KBM-7 (cell line): ENCODE measurements around the gene ZNF284.
A peak's percentile ranks its signal among the peaks of the same experiment; 100 is the strongest.
"Not testable (repeated sequence)": the region's sequence is repeated elsewhere in the genome, so short reads cannot be mapped to it uniquely, and the experiment has no call there.

Experiments used
- DNase-seq: peaks from one replicate; pipeline ENCODE4 v3.0.0-alpha.2; 2015
- in situ Hi-C: fragments of 300-500 bp; cut with MboI; formaldehyde crosslinking; loops from 2 replicates; pipeline ENCODE4 v1.14.3; 2020; ENCODE audit warnings: low sequenced_read_pairs, low pct_unique_long_range_greater_than_20kb, mixed read lengths

Gene ZNF284

DNA sequence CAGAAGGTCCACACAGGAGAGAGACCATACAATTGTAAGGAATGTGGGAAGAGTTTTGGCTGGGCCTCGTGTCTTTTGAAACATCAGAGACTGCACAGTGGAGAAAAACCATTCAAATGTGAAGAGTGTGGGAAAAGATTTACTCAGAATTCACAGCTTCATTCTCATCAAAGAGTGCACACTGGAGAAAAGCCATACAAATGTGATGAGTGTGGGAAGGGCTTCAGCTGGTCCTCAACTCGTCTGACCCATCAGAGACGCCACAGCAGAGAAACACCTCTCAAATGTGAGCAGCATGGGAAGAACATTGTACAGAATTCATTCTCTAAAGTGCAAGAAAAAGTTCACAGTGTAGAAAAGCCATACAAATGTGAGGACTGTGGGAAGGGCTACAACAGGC, 35.8 kb downstream of the ZNF284 start:
- in situ Hi-C loops = no loop called here
- DNase-seq = no peak

DNA sequence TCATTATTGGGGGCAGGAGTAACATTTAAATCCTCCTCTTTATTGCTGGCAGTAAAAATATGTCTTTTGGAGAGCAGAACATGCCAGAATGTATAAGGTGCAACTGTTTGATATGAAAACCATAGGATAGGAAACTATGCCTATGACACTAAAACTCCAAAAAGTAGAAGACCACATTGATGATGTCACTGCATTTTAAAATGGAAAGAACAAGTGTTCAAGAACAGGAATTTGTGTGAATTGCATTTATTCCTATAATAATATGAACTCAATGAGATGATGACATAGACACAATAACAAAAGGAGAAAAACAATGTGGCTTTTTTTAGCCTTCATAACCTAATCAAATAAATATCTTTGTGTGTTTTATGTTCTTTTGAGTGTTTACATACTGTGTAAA, 37.5 kb downstream of the ZNF284 start:
- in situ Hi-C loops = no loop called here

GRCh38 chr19:44111910-44112463, 40.0 kb downstream of the ZNF284 start:
- in situ Hi-C loops = no loop called here
- DNase-seq = no peak

More for the DNA sequence above, 37.5 kb downstream of the ZNF284 start:
- no peak for DNase-seq

- no peak for DNase-seq
- in situ Hi-C loops = no loop called here
Measured at GRCh38 chr19:44112802-44113137, 40.8 kb downstream of the ZNF284 start.

DNA sequence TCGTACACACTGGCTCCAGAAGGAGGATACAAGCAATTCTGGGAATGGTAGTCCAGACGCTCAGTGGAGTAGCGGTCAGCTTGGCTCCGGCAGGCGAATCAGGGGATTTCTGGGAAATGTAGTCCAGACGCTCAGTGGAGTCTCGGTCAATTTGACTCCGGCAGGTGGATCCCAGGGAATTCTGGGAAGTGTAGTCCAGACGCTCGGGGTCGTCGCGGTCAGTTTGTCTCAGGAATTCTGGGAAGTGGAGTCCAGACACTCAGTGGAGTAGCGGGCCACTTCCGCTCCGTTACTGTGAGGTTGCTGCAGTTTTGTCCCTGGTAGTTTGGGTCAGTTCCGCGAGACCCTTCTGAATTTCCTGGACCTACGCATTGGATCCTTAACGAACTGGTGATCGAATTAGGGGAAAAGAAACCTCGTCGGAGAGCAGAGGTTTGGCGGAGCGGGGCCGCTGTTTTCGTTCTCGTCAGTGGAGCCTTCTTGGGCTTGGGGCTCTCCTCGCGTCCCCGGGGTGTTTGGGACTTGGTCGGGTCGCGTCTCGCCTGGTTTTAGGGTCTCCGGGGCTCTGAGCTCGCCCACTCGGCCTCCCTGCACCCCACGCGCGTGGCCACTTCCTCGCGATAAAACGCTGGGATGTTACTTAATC, 41.3 kb downstream of the ZNF284 start, which contains the start of gene ZNF225:
Gene ZNF225 (plus strand): TSS at position 262 of the 646 bp plus-strand sequence. CDS start 2,429 bp downstream, outside the sequence.
- peak; percentile 98 for DNase-seq
- in situ Hi-C loops = no loop called here

GRCh38 chr19:44113784-44114390, 41.9 kb downstream of the ZNF284 start:
- in situ Hi-C loops = no loop called here
- peak; percentile 32 for DNase-seq

DNA sequence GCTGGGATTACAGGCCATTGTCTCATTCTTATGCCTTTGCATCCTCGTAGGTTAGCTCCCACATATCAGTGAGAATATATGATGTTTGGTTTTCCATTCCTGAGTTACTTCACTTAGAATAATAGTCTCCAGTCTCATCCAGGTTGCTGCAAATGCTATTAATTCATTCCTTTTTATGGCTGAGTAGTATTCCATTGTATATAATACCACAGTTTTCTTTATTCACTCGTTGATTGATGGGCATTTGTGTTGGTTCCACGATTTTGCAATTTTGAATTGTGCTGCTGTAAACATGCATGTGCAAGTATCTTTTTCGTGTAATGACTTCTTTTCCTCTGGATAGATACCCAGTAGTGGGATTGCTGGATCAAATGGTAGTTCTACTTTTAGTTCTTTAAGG, 49.2 kb downstream of the ZNF284 start:
- DNase-seq, in situ Hi-C loops: not testable (repeated sequence)

DNA sequence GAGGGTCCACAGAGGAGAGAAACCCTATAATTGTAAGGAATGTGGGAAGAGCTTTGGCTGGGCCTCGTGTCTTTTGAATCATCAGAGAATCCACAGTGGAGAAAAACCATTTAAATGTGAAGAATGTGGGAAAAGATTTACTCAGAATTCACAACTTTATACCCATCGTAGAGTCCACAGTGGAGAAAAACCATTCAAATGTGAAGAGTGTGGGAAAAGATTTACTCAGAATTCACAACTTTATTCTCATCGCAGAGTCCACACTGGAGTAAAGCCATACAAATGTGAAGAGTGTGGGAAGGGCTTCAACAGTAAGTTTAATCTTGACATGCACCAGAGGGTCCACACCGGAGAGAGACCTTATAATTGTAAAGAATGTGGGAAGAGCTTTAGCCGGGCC, 60.0 kb downstream of the ZNF284 start:
- in situ Hi-C loops = no loop called here
- DNase-seq = no peak
